Panc1 (cell line): ENCODE data around the gene TOP3A. TPM values are rescaled to one million over a fixed set of nuclear protein-coding genes. Genes with fewer than 3 reads are reported as not detected.

ENCODE experiments used
- ATAC-seq: fragments of 200-7000 bp; cut with Tn5 transposase; 2 replicates; pipeline ENCODE4 v1.9.1; 2020; ENCODE audit warnings: mild to moderate bottlenecking, moderate library complexity
- BruUV-seq: library from RNA; stranded (reverse); fragments of 400-500 nt; replicated peaks from 2 replicates; lab custom pipeline; 2021; lab: Mats Ljungman, UMichigan
- CTCF ChIA-PET: fragments of 300-600 bp; sonication (Branson Sonifier 250); formaldehyde crosslinking; loops from one replicate; lab custom pipeline; 2022; ENCODE audit warnings: antibody characterized with exemption; lab: Charles Lee
- POLR2A ChIA-PET: fragments of 300-600 bp; sonication (Branson Sonifier 250); formaldehyde crosslinking; loops from one replicate; lab custom pipeline; 2022; ENCODE audit warnings: antibody characterized with exemption; lab: Charles Lee
- DNase-seq: peaks from one replicate; pipeline ENCODE4 v3.0.0-alpha.2; 2010; ENCODE audit warnings: low read depth, low spot score
- H3K27ac ChIP-seq: 2 replicates; pipeline ENCODE4 v1.5.1; 2011; ENCODE audit warnings: mild to moderate bottlenecking, low read length, inconsistent platforms
- H3K27me3 ChIP-seq: fragments of 200-500 bp; sonication (Bioruptor generic); 2 replicates; pipeline ENCODE4 v1.6.0; 2014; ENCODE audit warnings: low read length, inconsistent platforms; ENCODE audit not compliant: control insufficient read depth, insufficient read depth
- H3K36me3 ChIP-seq: fragments of 200-500 bp; sonication (Bioruptor generic); 2 replicates; pipeline ENCODE4 v1.5.1; 2014; ENCODE audit warnings: inconsistent platforms, mild to moderate bottlenecking, low read length, moderate library complexity; ENCODE audit not compliant: control insufficient read depth, insufficient read depth
- H3K4me1 ChIP-seq: 2 replicates; pipeline ENCODE4 v1.5.1; 2011; ENCODE audit warnings: inconsistent platforms, mild to moderate bottlenecking, low read length, moderate library complexity; ENCODE audit not compliant: control insufficient read depth, insufficient read depth
- H3K4me3 ChIP-seq, 2 experiments: 2 replicates each; pipeline ENCODE4 v1.5.1; 2011 to 2012; ENCODE audit warnings: low read depth in 2 of 2, low read length in 2 of 2, mild to moderate bottlenecking in 2 of 2, inconsistent platforms in 1 of 2, moderate library complexity in 1 of 2
- H3K9me3 ChIP-seq: fragments of 200-500 bp; sonication (Bioruptor generic); 2 replicates; pipeline ENCODE4 v1.5.1; 2014; ENCODE audit warnings: low read depth, mild to moderate bottlenecking, inconsistent platforms, low read length, moderate library complexity; ENCODE audit not compliant: control insufficient read depth, insufficient read depth
- CTCF ChIP-seq: fragments of 450-650 bp; IDR thresholded peaks from 2 replicates; pipeline ENCODE4 v1.5.1; 2017; ENCODE audit warnings: mild to moderate bottlenecking
- POLR2AphosphoS5 ChIP-seq: IDR thresholded peaks from 2 replicates; pipeline ENCODE4 v1.6.1; 2012; ENCODE audit warnings: mild to moderate bottlenecking, low read depth, low read length, moderate library complexity
- REST ChIP-seq, 2 experiments: IDR thresholded peaks; 2 replicates each; pipeline ENCODE4 v1.6.1; 2011 to 2012; ENCODE audit warnings: low read depth in 2 of 2, control low read depth in 1 of 2, low read length in 1 of 2, mild to moderate bottlenecking in 1 of 2, moderate library complexity in 1 of 2; ENCODE audit not compliant: insufficient read depth in 1 of 2
- SIN3A ChIP-seq: IDR thresholded peaks from 2 replicates; pipeline ENCODE4 v1.6.1; 2012; ENCODE audit warnings: low read depth, mild to moderate bottlenecking, low read length, moderate library complexity, borderline replicate concordance; ENCODE audit not compliant: insufficient read depth
- TCF7L2 ChIP-seq: IDR thresholded peaks from 2 replicates; pipeline ENCODE4 v1.6.1; 2011; ENCODE audit warnings: mild to moderate bottlenecking, low read depth, low read length, inconsistent platforms
- in situ Hi-C: cut with HindIII; loops from 2 replicates; pipeline ENCODE4 v1.10.0; 2016; ENCODE audit warnings: low sequenced_read_pairs, low pct_unique_long_range_greater_than_20kb
- intact Hi-C: fragments of 100-400 bp; cut with micrococcal nuclease; formaldehyde crosslinking; loops from one replicate; pipeline ENCODE4 v1.10.0; 2022; ENCODE audit not compliant: unreplicated experiment
- total RNA-seq: library from RNA; stranded (reverse); gene quantifications from one replicate; pipeline ENCODE4 v1.2.1, GENCODE V29; 2021; ENCODE audit not compliant: unreplicated experiment

TOP3A gene
- total RNA-seq, 1 experiment from 2014 or later, result 49.3 TPM

DNA sequence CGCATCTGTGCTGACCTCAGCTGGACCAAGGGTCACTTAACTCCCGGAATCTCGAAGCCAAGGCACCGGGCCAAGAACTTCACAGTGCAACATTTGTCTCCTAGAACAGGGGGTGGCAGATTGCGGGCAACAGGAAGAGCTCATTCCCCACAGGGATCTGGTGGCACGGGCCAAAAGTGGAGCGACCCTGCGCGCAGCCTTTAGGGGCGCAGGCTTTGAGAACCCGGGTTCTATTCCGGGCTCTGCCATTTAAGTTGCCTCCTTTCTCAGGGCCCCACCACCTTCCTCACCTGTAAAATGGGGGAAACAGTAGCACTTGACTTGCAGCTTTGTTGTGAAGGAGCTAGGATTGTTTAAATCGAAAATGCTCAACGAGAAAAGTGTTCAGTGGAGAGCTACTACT, 47.9 kb upstream of the TOP3A start:
- Histone ChIP-seq H3K27me3 (no peaks in the 10 kb centered on the region), H3K36me3 (no peaks in the 10 kb centered on the region), H3K9me3 (no peaks in the 10 kb centered on the region), H3K4me3 (peak overlapping the region; percentile 73 to 79), H3K27ac (peak overlapping the region; percentile 72), H3K4me1 (peaks cover 7% of the 10 kb centered on the region; the same call in 1 of the 2 replicates)
- in situ Hi-C loops, result no loop called here
- intact Hi-C loops, result no loop called here
- BruUV-seq, result TSS peak; percentile 91
- no peak for ATAC-seq
- ChIA-PET POLR2A (no interaction called here), CTCF (no interaction called here)
- no peak for DNase-seq
- no peak for TF ChIP-seq TCF7L2
- TF ChIP-seq POLR2AphosphoS5, result no peak
- no peak for TF ChIP-seq SIN3A
- no peak for TF ChIP-seq CTCF
- no peak for TF ChIP-seq REST (IDR thresholded peaks at IDR 0.05; ENCODE audit: insufficient read depth in 1 of 2, low read depth in 2 of 2, low read length in 1 of 2)

- H3K9me3 ChIP-seq, result no peaks in the 10 kb centered on the region
- H3K4me3 ChIP-seq, result peak overlapping the region; percentile 73 to 79
- BruUV-seq, result no TSS peak
- intact Hi-C loops, result no loop called here
- DNase-seq, result no peak
- in situ Hi-C loops, result no loop called here
- POLR2A ChIA-PET, result no interaction called here
- peak overlapping the region; percentile 72; the same call in 1 of the 2 replicates for H3K27ac ChIP-seq
- ATAC-seq, result no peak
- CTCF ChIA-PET, result no interaction called here
- H3K27me3 ChIP-seq, result no peaks in the 10 kb centered on the region
- H3K36me3 ChIP-seq, result no peaks in the 10 kb centered on the region
- no peak for TF ChIP-seq SIN3A
- TF ChIP-seq POLR2AphosphoS5, result no peak
- peaks cover 7% of the 10 kb centered on the region; the same call in 1 of the 2 replicates for H3K4me1 ChIP-seq
These were observed 47.3 kb upstream of the TOP3A start for GRCh38 chr17:18361837-18362697.

GRCh38 chr17:18360518-18360917, 45.7 kb upstream of the TOP3A start:
- intact Hi-C loops (no loop called here), in situ Hi-C loops (no loop called here)
- ChIA-PET POLR2A (no interaction called here), CTCF (no interaction called here)
- no peaks in the 10 kb centered on the region for H3K9me3 ChIP-seq
- TF ChIP-seq CTCF, result no peak
- TF ChIP-seq REST (IDR thresholded peaks at IDR 0.05; ENCODE audit: insufficient read depth in 1 of 2, low read depth in 2 of 2, low read length in 1 of 2), result no peak
- no peak for TF ChIP-seq POLR2AphosphoS5
- no peak for TF ChIP-seq TCF7L2
- no peak for TF ChIP-seq SIN3A
- DNase-seq (no peak), ATAC-seq (no peak)
- no peaks in the 10 kb centered on the region for H3K36me3 ChIP-seq
- H3K4me3 ChIP-seq, result no peak overlapping the region
- no peaks in the 10 kb centered on the region for H3K27me3 ChIP-seq
- peaks cover 7% of the 10 kb centered on the region; the same call in 1 of the 2 replicates for H3K4me1 ChIP-seq
- H3K27ac ChIP-seq, result no peak overlapping the region
- BruUV-seq, result no TSS peak
